ENCODE results near the gene ZNF444.
"Not testable (repeated sequence)": the region's sequence is repeated elsewhere in the genome, so short reads cannot be mapped to it uniquely, and the experiment has no call there.

DNA sequence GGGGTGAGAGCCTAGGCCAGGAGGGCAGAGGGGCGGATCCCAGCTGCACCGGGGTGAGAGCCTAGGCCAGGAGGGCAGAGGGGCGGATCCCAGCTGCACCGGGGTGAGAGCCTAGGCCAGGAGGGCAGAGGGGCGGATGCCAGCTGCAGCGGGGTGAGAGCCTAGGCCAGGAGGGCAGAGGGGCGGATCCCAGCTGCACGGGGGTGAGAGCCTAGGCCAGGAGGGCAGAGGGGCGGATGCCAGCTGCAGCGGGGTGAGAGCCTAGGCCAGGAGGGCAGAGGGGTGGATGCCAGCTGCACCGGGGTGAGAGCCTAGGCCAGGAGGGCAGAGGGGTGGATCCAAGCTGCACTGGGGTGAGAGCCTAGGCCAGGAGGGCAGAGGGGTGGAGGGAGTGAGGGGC, 35.2 kb downstream of the ZNF444 start:
- TF ChIP-seq, protein P1, sequence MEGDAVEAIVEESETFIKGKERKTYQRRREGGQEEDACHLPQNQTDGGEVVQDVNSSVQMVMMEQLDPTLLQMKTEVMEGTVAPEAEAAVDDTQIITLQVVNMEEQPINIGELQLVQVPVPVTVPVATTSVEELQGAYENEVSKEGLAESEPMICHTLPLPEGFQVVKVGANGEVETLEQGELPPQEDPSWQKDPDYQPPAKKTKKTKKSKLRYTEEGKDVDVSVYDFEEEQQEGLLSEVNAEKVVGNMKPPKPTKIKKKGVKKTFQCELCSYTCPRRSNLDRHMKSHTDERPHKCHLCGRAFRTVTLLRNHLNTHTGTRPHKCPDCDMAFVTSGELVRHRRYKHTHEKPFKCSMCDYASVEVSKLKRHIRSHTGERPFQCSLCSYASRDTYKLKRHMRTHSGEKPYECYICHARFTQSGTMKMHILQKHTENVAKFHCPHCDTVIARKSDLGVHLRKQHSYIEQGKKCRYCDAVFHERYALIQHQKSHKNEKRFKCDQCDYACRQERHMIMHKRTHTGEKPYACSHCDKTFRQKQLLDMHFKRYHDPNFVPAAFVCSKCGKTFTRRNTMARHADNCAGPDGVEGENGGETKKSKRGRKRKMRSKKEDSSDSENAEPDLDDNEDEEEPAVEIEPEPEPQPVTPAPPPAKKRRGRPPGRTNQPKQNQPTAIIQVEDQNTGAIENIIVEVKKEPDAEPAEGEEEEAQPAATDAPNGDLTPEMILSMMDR (IDR thresholded peaks at IDR 0.05 in 8 of 11, conservative IDR thresholded peaks at IDR 0.05 in 3 of 11): not testable (repeated sequence)
- TF ChIP-seq POLR2A, POLR2AphosphoS5 (IDR thresholded peaks at IDR 0.05): not testable (repeated sequence)
